GM12878 (cell line): ENCODE data around the gene GOLGA2. TPM values are rescaled to one million over a fixed set of nuclear protein-coding genes. Genes with fewer than 3 reads are reported as not detected.

ENCODE experiments used
- ATAC-seq: fragments of 200-7000 bp; cut with Tn5 transposase; 3 replicates; pipeline ENCODE4 v1.9.1; 2020; ENCODE audit warnings: mild to moderate bottlenecking, moderate library complexity
- BruUV-seq: library from RNA; stranded (reverse); fragments of 400-500 nt; replicated peaks from 2 replicates; lab custom pipeline; 2021; lab: Mats Ljungman, UMichigan
- CTCF ChIA-PET: fragments of 300-600 bp; sonication (Branson Sonifier 250); formaldehyde crosslinking; extraction: SDS; loops from one replicate; lab custom pipeline; 2021; ENCODE audit warnings: inconsistent platforms; lab: Yijun Ruan, JAX
- POLR2A ChIA-PET: fragments of 350-600 bp; formaldehyde crosslinking; extraction: SDS; loops from one replicate; lab custom pipeline; 2021; ENCODE audit warnings: inconsistent platforms; lab: Charles Lee
- RAD21 ChIA-PET: fragments of 300-600 bp; sonication (Branson Sonifier 250); formaldehyde crosslinking; loops from one replicate; lab custom pipeline; 2023; ENCODE audit warnings: antibody characterized with exemption; ENCODE audit not compliant: unreplicated experiment; lab: Charles Lee
- SMC1A ChIA-PET: fragments of 300-600 bp; sonication (Branson Sonifier 250); formaldehyde crosslinking; loops from one replicate; lab custom pipeline; 2023; ENCODE audit not compliant: unreplicated experiment, uncharacterized antibody; lab: Charles Lee
- DNase-seq: peaks from one replicate; pipeline ENCODE4 v3.0.0-alpha.2; 2011; ENCODE audit warnings: low read depth, low spot score
- FAIRE-seq: peaks from 3 replicates; lab custom pipeline; 2011; peaks lifted over from hg19 to GRCh38; lab: Jason Lieb, UNC
- H2AFZ ChIP-seq: 2 replicates; pipeline ENCODE4 v1.6.0; 2011; ENCODE audit warnings: low read depth, low read length, control low read depth; ENCODE audit not compliant: control insufficient read depth
- H3K27ac ChIP-seq: 2 replicates; pipeline ENCODE4 v1.5.1; 2011; ENCODE audit warnings: control low read depth; ENCODE audit not compliant: control insufficient read depth, insufficient read depth
- H3K27me3 ChIP-seq, 2 experiments: replicated peaks in 1 of 2; 2 replicates each; pipeline versions ENCODE4 v1.6.0 to v1.6.1; 2011; ENCODE audit warnings: low read length in 1 of 2; ENCODE audit not compliant: control insufficient read depth in 2 of 2, insufficient read depth in 2 of 2
- H3K36me3 ChIP-seq, 2 experiments: 2 replicates each; pipeline ENCODE4 v1.5.1; 2011; ENCODE audit warnings: low read length in 1 of 2; ENCODE audit not compliant: control insufficient read depth in 2 of 2, insufficient read depth in 2 of 2
- H3K4me1 ChIP-seq: 2 replicates; pipeline ENCODE4 v1.6.1; 2011; ENCODE audit warnings: mild to moderate bottlenecking, low read length, moderate library complexity, mixed read lengths; ENCODE audit not compliant: control insufficient read depth, insufficient read depth
- H3K4me2 ChIP-seq: 2 replicates; pipeline ENCODE4 v1.6.0; 2011; ENCODE audit warnings: control low read depth; ENCODE audit not compliant: control insufficient read depth, insufficient read depth
- H3K4me3 ChIP-seq: fragments of 200-600 bp; sonication (generic); 2 replicates; pipeline ENCODE4 v1.5.1; 2016
- H3K79me2 ChIP-seq: 2 replicates; pipeline ENCODE4 v1.6.0; 2011; ENCODE audit warnings: low read length; ENCODE audit not compliant: control insufficient read depth, insufficient read depth
- H3K9ac ChIP-seq: 2 replicates; pipeline ENCODE4 v1.8.0; 2011; ENCODE audit warnings: low read length, control low read depth, mixed read lengths; ENCODE audit not compliant: control insufficient read depth, insufficient read depth
- H3K9me3 ChIP-seq: replicated peaks from 3 replicates; pipeline ENCODE4 v1.5.1; 2011; ENCODE audit warnings: mild to moderate bottlenecking, low read length; ENCODE audit not compliant: control insufficient read depth, insufficient read depth
- H4K20me1 ChIP-seq: 2 replicates; pipeline ENCODE4 v1.6.0; 2011; ENCODE audit not compliant: control insufficient read depth, insufficient read depth
- CHD2 ChIP-seq: IDR thresholded peaks from 2 replicates; pipeline ENCODE4 v1.6.1; 2011; ENCODE audit warnings: low read depth, low read length, improper control_type of control experiment, borderline replicate concordance
- E4F1 ChIP-seq: fragments of 450-650 bp; IDR thresholded peaks from 2 replicates; pipeline ENCODE4 v1.6.1; 2018; ENCODE audit warnings: borderline replicate concordance, mild to moderate bottlenecking; ENCODE audit not compliant: partially characterized antibody
- IKZF1 ChIP-seq: fragments of 450-650 bp; conservative IDR thresholded peaks from 2 replicates; pipeline ENCODE4 v1.6.1; 2017; ENCODE audit warnings: antibody characterized with exemption, mild to moderate bottlenecking
- MXI1 ChIP-seq: fragments of 150-350 bp; IDR thresholded peaks from 2 replicates; pipeline ENCODE4 v1.6.1; 2011; ENCODE audit warnings: low read depth, mild to moderate bottlenecking, inconsistent platforms, low read length, improper control_type of control experiment
- POU2F2 ChIP-seq: IDR thresholded peaks from 3 replicates; pipeline ENCODE4 v1.6.1; 2011; ENCODE audit warnings: low read depth, mild to moderate bottlenecking, low read length, borderline replicate concordance
- RAD51 ChIP-seq: fragments of 450-650 bp; IDR thresholded peaks from 2 replicates; pipeline ENCODE4 v1.6.1; 2016; ENCODE audit warnings: moderate library complexity, mild to moderate bottlenecking, inconsistent platforms
- RUNX3 ChIP-seq: IDR thresholded peaks from 2 replicates; pipeline ENCODE4 v1.6.1; 2012; ENCODE audit warnings: low read length, inconsistent platforms
- SP1 ChIP-seq: IDR thresholded peaks from one replicate; pipeline ENCODE4 v1.6.1; 2011; ENCODE audit warnings: low read depth, low read length
- WRNIP1 ChIP-seq: IDR thresholded peaks from 2 replicates; pipeline ENCODE4 v1.6.1; 2011; ENCODE audit warnings: low read depth, low read length, improper control_type of control experiment, borderline replicate concordance
- ZBTB11 ChIP-seq: fragments of 450-650 bp; formaldehyde crosslinking; IDR thresholded peaks from 2 replicates; pipeline ENCODE4 v1.5.0; 2022; ENCODE audit warnings: mild to moderate bottlenecking, missing genetic modification characterization
- ZNF622 ChIP-seq: fragments of 450-650 bp; IDR thresholded peaks from 2 replicates; pipeline ENCODE4 v1.6.1; 2017; ENCODE audit warnings: mild to moderate bottlenecking, inconsistent platforms
- WGBS: methylation state at CpG from one replicate; pipeline ENCODE4 v1.1.6; 2016; ENCODE audit warnings: low lambda C conversion rate; ENCODE audit not compliant: insufficient replicate concordance, insufficient coverage; ENCODE audit errors: missing lambda C conversion rate; 5-methylcytosine and 5-hydroxymethylcytosine counted together
- in situ Hi-C: fragments of 300-500 bp; cut with MboI; formaldehyde crosslinking; loops from 9 replicates; pipeline ENCODE4 v1.14.3; 2018; ENCODE audit warnings: mixed read lengths
- intact Hi-C: fragments of 100-400 bp; cut with micrococcal nuclease; formaldehyde crosslinking; loops from one replicate; pipeline ENCODE4 v1.14.2; 2022; ENCODE audit not compliant: unreplicated experiment
- polyA plus RNA-seq, 11 experiments: library from polyadenylated mRNA; depleted of rRNA in 4 of 11; unstranded in 6 of 11; stranded (reverse) in 5 of 11; fragments of >200 nt; fragmentation: Nextera tagmentation in 4 of 11; fragmentation: Illumina TruSeq in 1 of 11; extraction: Ambion mirVana in 4 of 11; extraction: Trizol in 1 of 11; gene quantifications; 1 replicate in 1 of 11; 2 replicates in 10 of 11; pipeline versions ENCODE4 v1.2.1 to v1.2.3, GENCODE V29; 2011 to 2016; ENCODE audit warnings: inconsistent platforms in 2 of 11, missing spikeins in 2 of 11, low read depth in 1 of 11
- total RNA-seq, 4 experiments: library from RNA; depleted of rRNA in 3 of 4; stranded (reverse); fragments of >200 nt in 3 of 4; fragmentation: Illumina TruSeq in 1 of 4; extraction: Trizol in 1 of 4; gene quantifications; 2 replicates each; pipeline versions ENCODE4 v1.2.1 to v1.2.3, GENCODE V29; 2013 to 2021

GOLGA2 gene
- total and polyA plus RNA-seq, 10 of the 15 experiments (the other 5 are each of a cell fraction or from before 2014, with no cell fraction given), result 5.9 to 32.6 (median 19.7) TPM

- no peak overlapping the region for H2AFZ ChIP-seq
- SMC1A ChIA-PET, result no interaction called here
- H3K4me2 ChIP-seq, result no peak overlapping the region
- CTCF ChIA-PET, result no interaction called here
- ATAC-seq, result no peak
- RAD21 ChIA-PET, result no interaction called here
- intact Hi-C loops, result no loop called here
- POLR2A ChIA-PET, result no interaction called here
- no peaks in the 10 kb centered on the region for H3K4me1 ChIP-seq
- H3K9me3 ChIP-seq, result no peaks in the 10 kb centered on the region
- in situ Hi-C loops, result no loop called here
- H3K27ac ChIP-seq, result no peak overlapping the region
- TF ChIP-seq WRNIP1 (no peak), MXI1 (no peak), IKZF1 (no peak), ZNF622 (no peak), CHD2 (no peak), SP1 (no peak), POU2F2 (no peak), RAD51 (no peak), RUNX3 (no peak), ZBTB11 (CRISPR knock-in tag) (no peak), E4F1 (no peak)
- WGBS, result 11% methylated on average over 7 of the region's 7 CpGs
- H3K9ac ChIP-seq, result no peak overlapping the region
- no peaks in the 10 kb centered on the region for H3K79me2 ChIP-seq
- no peaks in the 10 kb centered on the region for H3K36me3 ChIP-seq
- no TSS peak for BruUV-seq
- H3K27me3 ChIP-seq, result peaks cover 0 to 2% of the 10 kb centered on the region in 2 experiments; a peak in 2 of 4 replicates
- FAIRE-seq, result no peak
- no peak overlapping the region for H3K4me3 ChIP-seq
- no peaks in the 10 kb centered on the region for H4K20me1 ChIP-seq
- no peak for DNase-seq
Measured at GRCh38 chr9:128224877-128225276, 50.9 kb downstream of the GOLGA2 start.
